Measurements from ENCODE around the gene PIK3C2G.

DNA sequence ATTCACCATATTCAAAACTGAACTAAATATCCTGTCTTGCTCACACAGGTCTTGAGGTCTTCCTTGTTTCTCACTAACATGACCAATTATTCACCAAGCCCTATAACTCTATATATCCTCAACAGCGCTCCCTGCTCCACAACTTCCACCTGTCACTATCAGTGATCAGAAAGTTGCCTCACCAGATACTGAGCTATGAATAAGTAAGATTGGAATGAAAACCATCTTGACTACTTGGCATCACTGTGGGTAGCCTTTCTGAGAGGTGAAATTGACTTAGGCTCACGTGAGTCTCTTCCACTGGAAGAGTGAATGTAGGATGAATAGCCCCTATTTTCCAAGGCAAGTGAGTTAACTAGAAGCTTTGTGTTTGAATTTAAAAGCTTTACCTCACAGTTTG, 167.1 kb downstream of the PIK3C2G start:
- TF ChIP-seq, protein P1, sequence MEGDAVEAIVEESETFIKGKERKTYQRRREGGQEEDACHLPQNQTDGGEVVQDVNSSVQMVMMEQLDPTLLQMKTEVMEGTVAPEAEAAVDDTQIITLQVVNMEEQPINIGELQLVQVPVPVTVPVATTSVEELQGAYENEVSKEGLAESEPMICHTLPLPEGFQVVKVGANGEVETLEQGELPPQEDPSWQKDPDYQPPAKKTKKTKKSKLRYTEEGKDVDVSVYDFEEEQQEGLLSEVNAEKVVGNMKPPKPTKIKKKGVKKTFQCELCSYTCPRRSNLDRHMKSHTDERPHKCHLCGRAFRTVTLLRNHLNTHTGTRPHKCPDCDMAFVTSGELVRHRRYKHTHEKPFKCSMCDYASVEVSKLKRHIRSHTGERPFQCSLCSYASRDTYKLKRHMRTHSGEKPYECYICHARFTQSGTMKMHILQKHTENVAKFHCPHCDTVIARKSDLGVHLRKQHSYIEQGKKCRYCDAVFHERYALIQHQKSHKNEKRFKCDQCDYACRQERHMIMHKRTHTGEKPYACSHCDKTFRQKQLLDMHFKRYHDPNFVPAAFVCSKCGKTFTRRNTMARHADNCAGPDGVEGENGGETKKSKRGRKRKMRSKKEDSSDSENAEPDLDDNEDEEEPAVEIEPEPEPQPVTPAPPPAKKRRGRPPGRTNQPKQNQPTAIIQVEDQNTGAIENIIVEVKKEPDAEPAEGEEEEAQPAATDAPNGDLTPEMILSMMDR (IDR thresholded peaks at IDR 0.05; ENCODE audit: low read depth, low read length, missing input control): no peak
- TF ChIP-seq, protein P2, sequence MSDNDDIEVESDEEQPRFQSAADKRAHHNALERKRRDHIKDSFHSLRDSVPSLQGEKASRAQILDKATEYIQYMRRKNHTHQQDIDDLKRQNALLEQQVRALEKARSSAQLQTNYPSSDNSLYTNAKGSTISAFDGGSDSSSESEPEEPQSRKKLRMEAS (IDR thresholded peaks at IDR 0.05): no peak
- no peak for TF ChIP-seq JUND (IDR thresholded peaks at IDR 0.05)
- no peak for TF ChIP-seq RXRA (IDR thresholded peaks at IDR 0.05)
- no peak for TF ChIP-seq SP1 (IDR thresholded peaks at IDR 0.05)
- TF ChIP-seq YY1 (IDR thresholded peaks at IDR 0.05): no peak
- no peak for TF ChIP-seq RAD21 (IDR thresholded peaks at IDR 0.05)
- TF ChIP-seq, protein P3, sequence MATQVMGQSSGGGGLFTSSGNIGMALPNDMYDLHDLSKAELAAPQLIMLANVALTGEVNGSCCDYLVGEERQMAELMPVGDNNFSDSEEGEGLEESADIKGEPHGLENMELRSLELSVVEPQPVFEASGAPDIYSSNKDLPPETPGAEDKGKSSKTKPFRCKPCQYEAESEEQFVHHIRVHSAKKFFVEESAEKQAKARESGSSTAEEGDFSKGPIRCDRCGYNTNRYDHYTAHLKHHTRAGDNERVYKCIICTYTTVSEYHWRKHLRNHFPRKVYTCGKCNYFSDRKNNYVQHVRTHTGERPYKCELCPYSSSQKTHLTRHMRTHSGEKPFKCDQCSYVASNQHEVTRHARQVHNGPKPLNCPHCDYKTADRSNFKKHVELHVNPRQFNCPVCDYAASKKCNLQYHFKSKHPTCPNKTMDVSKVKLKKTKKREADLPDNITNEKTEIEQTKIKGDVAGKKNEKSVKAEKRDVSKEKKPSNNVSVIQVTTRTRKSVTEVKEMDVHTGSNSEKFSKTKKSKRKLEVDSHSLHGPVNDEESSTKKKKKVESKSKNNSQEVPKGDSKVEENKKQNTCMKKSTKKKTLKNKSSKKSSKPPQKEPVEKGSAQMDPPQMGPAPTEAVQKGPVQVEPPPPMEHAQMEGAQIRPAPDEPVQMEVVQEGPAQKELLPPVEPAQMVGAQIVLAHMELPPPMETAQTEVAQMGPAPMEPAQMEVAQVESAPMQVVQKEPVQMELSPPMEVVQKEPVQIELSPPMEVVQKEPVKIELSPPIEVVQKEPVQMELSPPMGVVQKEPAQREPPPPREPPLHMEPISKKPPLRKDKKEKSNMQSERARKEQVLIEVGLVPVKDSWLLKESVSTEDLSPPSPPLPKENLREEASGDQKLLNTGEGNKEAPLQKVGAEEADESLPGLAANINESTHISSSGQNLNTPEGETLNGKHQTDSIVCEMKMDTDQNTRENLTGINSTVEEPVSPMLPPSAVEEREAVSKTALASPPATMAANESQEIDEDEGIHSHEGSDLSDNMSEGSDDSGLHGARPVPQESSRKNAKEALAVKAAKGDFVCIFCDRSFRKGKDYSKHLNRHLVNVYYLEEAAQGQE (IDR thresholded peaks at IDR 0.05): no peak
- TF ChIP-seq NR2F2 (IDR thresholded peaks at IDR 0.05): no peak
